DND-41 (cell line): ENCODE data around the gene C4BPB.

Experiments
- EZH2 ChIP-seq: IDR thresholded peaks from 3 replicates; pipeline ENCODE4 v1.6.1; 2012; ENCODE audit warnings: borderline replicate concordance, low read depth, mild to moderate bottlenecking, moderate library complexity, low read length, inconsistent platforms; ENCODE audit not compliant: severe bottlenecking
- TF ChIP-seq, protein P1 (sequence below): IDR thresholded peaks from 2 replicates; pipeline ENCODE4 v1.5.1; 2012; ENCODE audit warnings: borderline replicate concordance, low read length, moderate library complexity, mild to moderate bottlenecking; ENCODE audit not compliant: poor library complexity, severe bottlenecking; ENCODE audit errors: extremely low read depth

DNA sequence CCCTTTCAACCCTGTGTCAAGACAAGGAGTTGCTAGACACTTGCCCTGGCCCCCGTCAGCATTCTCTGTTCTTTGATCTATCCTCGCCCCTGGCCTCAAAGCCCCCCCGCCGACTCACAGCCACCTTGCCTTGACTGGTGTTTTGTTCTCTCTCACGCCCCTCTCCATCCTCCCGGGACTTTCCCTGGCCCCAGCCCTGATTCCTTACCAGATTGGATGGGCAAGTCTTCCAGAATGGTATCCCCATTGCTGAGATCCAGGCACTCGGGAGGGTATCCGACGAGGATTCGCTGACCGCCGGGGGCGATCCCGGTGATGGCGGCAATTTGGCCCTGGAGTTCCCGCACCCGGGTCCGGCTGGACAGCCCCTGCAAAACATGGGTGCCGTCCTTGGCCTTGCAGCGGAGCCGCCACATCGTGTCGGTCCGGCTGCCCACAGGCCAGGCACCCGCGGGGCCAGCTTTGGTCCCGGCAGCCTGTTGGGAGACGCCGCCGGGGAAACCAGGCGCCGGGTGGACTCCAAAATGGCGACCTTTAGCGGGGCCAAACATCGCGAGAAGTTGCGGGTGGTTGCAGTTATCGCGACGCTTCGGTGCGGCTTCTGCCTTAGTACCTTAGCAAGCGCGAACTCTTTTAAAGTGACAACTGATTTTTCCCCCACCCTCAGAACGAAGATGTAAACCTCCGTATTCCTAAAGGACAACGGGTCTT is 38.0 kb upstream of the C4BPB start:
- no peak for TF ChIP-seq EZH2
- TF ChIP-seq, protein P1, sequence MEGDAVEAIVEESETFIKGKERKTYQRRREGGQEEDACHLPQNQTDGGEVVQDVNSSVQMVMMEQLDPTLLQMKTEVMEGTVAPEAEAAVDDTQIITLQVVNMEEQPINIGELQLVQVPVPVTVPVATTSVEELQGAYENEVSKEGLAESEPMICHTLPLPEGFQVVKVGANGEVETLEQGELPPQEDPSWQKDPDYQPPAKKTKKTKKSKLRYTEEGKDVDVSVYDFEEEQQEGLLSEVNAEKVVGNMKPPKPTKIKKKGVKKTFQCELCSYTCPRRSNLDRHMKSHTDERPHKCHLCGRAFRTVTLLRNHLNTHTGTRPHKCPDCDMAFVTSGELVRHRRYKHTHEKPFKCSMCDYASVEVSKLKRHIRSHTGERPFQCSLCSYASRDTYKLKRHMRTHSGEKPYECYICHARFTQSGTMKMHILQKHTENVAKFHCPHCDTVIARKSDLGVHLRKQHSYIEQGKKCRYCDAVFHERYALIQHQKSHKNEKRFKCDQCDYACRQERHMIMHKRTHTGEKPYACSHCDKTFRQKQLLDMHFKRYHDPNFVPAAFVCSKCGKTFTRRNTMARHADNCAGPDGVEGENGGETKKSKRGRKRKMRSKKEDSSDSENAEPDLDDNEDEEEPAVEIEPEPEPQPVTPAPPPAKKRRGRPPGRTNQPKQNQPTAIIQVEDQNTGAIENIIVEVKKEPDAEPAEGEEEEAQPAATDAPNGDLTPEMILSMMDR = no peak
